ENCODE results near the gene NGF. TPM values are rescaled to one million over a fixed set of nuclear protein-coding genes. Genes with fewer than 3 reads are reported as not detected.
"Not testable (repeated sequence)": the region's sequence is repeated elsewhere in the genome, so short reads cannot be mapped to it uniquely, and the experiment has no call there.

Gene NGF
- total RNA-seq, 4 donors from 2014 or later: 2.8 to 4.0 (median 3.2) TPM; not detected in 1

DNA sequence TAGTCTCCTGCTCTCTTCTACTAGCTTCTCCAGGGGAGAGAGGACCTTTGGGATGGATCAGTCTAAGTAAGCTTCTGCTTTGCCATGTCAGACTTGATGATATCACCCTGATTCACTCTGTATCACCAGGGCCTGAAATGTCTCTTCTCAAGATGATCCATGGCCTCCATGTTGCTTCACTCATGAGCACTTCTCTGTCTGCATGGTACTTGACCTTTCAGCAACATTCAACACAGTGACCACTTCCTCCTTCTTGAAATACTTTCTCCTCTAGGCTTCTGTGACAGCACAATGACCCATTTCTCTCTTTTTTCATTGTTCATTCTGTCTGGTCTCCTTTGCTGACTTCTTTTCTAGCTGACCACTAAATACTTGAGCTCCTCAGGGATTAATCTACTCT lies 35.3 kb upstream of the NGF start:
- Histone ChIP-seq H3K27me3 (no peaks in the 10 kb centered on the region), H3K4me1 (no peaks in the 10 kb centered on the region), H3K4me3 (replicated peaks in 1 of 3) (no peak overlapping the region), H3K36me3 (no peaks in the 10 kb centered on the region), H3K9me3 (no peaks in the 10 kb centered on the region), H3K27ac (no peak overlapping the region)
- intact Hi-C loops (cut with DNase I): no loop called here
- no peak for DNase-seq
- TF ChIP-seq, protein P1, sequence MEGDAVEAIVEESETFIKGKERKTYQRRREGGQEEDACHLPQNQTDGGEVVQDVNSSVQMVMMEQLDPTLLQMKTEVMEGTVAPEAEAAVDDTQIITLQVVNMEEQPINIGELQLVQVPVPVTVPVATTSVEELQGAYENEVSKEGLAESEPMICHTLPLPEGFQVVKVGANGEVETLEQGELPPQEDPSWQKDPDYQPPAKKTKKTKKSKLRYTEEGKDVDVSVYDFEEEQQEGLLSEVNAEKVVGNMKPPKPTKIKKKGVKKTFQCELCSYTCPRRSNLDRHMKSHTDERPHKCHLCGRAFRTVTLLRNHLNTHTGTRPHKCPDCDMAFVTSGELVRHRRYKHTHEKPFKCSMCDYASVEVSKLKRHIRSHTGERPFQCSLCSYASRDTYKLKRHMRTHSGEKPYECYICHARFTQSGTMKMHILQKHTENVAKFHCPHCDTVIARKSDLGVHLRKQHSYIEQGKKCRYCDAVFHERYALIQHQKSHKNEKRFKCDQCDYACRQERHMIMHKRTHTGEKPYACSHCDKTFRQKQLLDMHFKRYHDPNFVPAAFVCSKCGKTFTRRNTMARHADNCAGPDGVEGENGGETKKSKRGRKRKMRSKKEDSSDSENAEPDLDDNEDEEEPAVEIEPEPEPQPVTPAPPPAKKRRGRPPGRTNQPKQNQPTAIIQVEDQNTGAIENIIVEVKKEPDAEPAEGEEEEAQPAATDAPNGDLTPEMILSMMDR (IDR thresholded peaks at IDR 0.05): no peak
- no peak for TF ChIP-seq POLR2A (IDR thresholded peaks at IDR 0.05)

GRCh38 chr1:115365738-115366137 lies 27.7 kb upstream of the NGF start:
- no peak for DNase-seq
- WGBS, 2 donors: 88 to 90% methylated on average over 5 of the region's 5 CpGs

GRCh38 chr1:115364780-115365155 lies 26.7 kb upstream of the NGF start:
- 49 to 53% methylated on average over 2 of the region's 2 CpGs for WGBS, 2 donors
- intact Hi-C loops (cut with DNase I): no loop called here
- TF ChIP-seq, protein P1 (IDR thresholded peaks at IDR 0.05): no peak
- TF ChIP-seq POLR2A (IDR thresholded peaks at IDR 0.05): no peak

More at GRCh38 chr1:115365738-115366137, 27.7 kb upstream of the NGF start:
- TF ChIP-seq, protein P1 (IDR thresholded peaks at IDR 0.05): no peak
- TF ChIP-seq POLR2A (IDR thresholded peaks at IDR 0.05): no peak
- intact Hi-C loops (cut with DNase I): no loop called here
- Histone ChIP-seq H3K27me3 (no peaks in the 10 kb centered on the region), H3K27ac (no peak overlapping the region), H3K4me1 (peaks cover 0 to 8% of the 10 kb centered on the region in 2 donors), H3K36me3 (no peaks in the 10 kb centered on the region), H3K9me3 (no peaks in the 10 kb centered on the region), H3K4me3 (replicated peaks in 1 of 3) (no peak overlapping the region)

DNA sequence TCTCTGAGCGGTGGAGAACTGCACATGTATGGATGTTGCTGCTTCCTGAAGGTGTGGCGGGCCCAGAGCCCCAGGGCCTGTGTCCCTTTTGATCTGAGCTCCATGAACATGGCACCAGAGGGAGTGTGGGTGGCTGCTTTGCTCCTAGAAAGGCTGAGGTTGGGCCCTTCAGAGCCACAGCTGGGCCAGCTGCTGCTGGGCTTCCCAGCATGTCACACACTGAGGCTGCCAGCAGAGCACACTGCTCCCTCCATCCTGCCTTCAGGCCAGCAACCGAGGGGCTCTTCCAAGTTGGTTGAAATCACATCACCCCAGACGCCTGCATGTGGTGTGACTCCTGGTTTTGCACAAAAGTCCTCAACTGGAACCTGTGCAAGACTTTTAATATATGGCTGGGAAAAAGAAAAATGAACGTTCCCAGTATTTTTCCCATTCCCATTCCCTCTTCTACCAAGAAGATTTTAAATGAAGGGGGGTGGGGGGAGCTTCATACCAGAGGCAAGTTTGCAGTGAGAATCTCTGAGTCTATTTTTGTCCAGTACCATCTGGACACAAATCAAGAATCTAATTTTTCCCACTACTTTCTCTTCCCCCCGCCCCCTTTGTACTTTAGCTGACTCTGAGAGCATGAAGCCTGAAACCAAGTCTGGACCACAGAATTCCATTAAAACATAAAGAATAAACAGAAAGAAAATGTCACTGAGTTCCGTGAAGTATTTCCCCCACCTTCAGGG lies 26.2 kb upstream of the NGF start:
- no peaks in the 10 kb centered on the region for H3K9me3 ChIP-seq
- DNase-seq: no peak
- no peaks in the 10 kb centered on the region for H3K36me3 ChIP-seq
- WGBS, 2 donors: 64 to 76% methylated on average over 7 of the region's 7 CpGs
- H3K4me3 ChIP-seq (replicated peaks in 1 of 3): no peak overlapping the region
- peaks cover 0 to 8% of the 10 kb centered on the region in 2 donors for H3K4me1 ChIP-seq
- no peaks in the 10 kb centered on the region for H3K27me3 ChIP-seq
- no peak overlapping the region for H3K27ac ChIP-seq
- intact Hi-C loops (cut with DNase I): no loop called here
- no peak for TF ChIP-seq POLR2A (IDR thresholded peaks at IDR 0.05)
- TF ChIP-seq, protein P1 (IDR thresholded peaks at IDR 0.05): no peak

More at GRCh38 chr1:115364780-115365155, 26.7 kb upstream of the NGF start:
- no peaks in the 10 kb centered on the region for H3K9me3 ChIP-seq
- H3K27me3 ChIP-seq: no peaks in the 10 kb centered on the region
- no peak overlapping the region for H3K27ac ChIP-seq
- peaks cover 0 to 8% of the 10 kb centered on the region in 2 donors for H3K4me1 ChIP-seq
- no peak for DNase-seq
- H3K4me3 ChIP-seq (replicated peaks in 1 of 3): no peak overlapping the region
- no peaks in the 10 kb centered on the region for H3K36me3 ChIP-seq

- no peak for DNase-seq
- WGBS, 2 donors: 65 to 91% methylated on average over 1 of the region's 1 CpG
- no peak for TF ChIP-seq POLR2A (IDR thresholded peaks at IDR 0.05)
- TF ChIP-seq, protein P1 (IDR thresholded peaks at IDR 0.05): no peak
- no peak overlapping the region for H3K27ac ChIP-seq
- H3K36me3 ChIP-seq: no peaks in the 10 kb centered on the region
- no peaks in the 10 kb centered on the region for H3K27me3 ChIP-seq
- H3K4me1 ChIP-seq: peaks cover 0 to 8% of the 10 kb centered on the region in 2 donors
- no peaks in the 10 kb centered on the region for H3K9me3 ChIP-seq
- intact Hi-C loops (cut with DNase I): no loop called here
- H3K4me3 ChIP-seq (replicated peaks in 1 of 3): no peak overlapping the region
Measured at GRCh38 chr1:115363171-115363570, 25.1 kb upstream of the NGF start.

DNA sequence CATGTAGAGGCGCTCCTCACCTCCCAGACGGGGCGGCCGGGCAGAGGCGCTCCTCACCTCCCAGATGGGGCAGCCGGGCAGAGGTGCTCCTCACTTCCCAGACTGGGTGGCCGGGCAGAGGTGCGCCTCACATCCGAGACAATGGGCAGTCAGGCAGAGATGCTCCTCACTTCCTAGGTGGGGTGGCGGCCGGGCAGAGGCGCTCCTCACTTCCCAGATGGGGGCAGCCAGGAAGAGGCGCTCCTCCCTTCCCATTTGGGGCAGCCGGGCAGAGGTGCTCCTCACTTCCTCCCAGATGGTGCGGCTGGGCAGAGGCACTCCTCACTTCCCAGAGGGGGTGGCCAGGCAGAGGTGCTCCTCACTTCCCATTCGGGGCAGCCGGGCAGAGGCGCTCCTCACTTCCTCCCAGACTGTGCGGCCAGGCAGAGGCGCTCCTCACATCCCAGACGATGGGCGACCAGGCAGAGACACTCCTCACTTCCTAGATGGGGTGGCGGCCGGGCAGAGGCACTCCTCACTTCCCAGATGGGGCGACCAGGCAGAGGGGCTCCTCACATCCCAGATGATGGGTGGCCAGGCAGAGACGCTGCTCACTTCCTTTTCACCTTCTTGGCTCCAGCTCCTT lies 22.6 kb upstream of the NGF start:
- intact Hi-C loops (cut with DNase I); H3K36me3 ChIP-seq; H3K27me3 ChIP-seq; H3K9me3 ChIP-seq; H3K27ac ChIP-seq; DNase-seq; H3K4me3 ChIP-seq (replicated peaks in 1 of 3); H3K4me1 ChIP-seq: not testable (repeated sequence)
- WGBS, 2 donors: 91 to 94% methylated on average over 13 to 17 of the region's 26 CpGs

DNA sequence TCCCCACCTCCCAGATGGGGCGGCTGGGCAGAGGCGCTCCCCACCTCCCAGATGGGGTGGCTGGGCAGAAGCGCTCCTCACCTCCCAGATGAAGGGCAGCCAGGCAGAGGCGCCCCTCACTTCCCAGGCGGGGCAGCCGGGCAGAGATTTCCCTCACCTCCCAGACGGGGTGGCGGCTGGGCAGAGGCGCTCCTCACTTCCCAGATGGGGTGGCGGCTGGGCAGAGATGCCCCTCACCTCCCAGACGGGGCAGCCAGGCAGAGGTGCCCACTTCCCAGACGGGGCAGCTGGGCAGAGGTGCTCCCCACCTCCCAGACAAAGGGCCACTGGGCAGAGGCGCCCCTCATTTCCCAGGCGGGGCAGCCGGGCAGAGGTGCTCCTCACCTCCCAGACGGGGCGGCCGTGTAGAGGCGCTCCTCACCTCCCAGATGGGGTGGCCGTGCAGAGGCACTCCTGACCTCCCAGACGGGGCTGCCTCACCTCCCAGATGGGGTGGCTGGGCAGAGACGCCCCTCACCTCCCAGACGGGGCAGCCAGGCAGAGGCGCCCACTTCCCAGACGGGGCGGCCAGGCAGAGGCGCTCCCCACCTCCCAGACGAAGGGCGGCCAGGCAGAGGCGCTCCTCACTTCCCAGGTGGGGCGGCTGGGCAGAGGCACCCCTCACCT lies 21.9 kb upstream of the NGF start:
- H3K4me1 ChIP-seq; H3K9me3 ChIP-seq; intact Hi-C loops (cut with DNase I); H3K27me3 ChIP-seq; H3K4me3 ChIP-seq (replicated peaks in 1 of 3); DNase-seq; H3K27ac ChIP-seq; H3K36me3 ChIP-seq: not testable (repeated sequence)
- WGBS, 2 donors: 79 to 100% methylated on average over 1 to 9 of the region's 31 CpGs

Data from thyroid gland (tissue), 4 donors.